ENCODE measurements around the gene CTSS. TPM values are rescaled to one million over a fixed set of nuclear protein-coding genes. Genes with fewer than 3 reads are reported as not detected.

CTSS gene
- total and polyA plus RNA-seq, 2 donors (not counting 1 experiment from before 2014, with no cell fraction given) = 2.6 to 2.8 TPM

DNA sequence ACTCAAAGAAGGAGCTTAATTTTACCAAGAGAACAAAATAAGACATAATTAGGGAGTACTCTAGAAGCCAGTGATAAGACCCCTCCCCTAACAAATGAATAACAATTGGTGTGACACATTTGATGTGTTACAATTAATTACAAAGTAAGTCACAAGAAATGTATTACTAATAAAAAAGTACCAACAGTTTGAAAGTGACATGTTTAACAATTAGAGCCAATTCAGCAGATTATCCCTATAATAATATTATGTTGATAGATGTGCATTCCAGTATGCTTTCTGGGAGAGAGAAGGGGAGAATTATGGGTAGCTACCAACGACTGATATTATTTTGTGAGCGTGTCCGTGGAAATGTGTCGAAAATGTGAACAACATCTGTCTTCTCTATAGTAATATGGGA is 23.4 kb upstream of the CTSS start:
- H3K9me3 ChIP-seq (ENCODE audit: control insufficient read depth, insufficient read depth, low read depth, low read length) = no peaks in the 10 kb centered on the region
- H3K27me3 ChIP-seq (ENCODE audit: control insufficient read depth, insufficient read depth, low read length) = no peaks in the 10 kb centered on the region
- no peak overlapping the region for H3K9ac ChIP-seq (ENCODE audit: insufficient read depth, low read length)
- no peaks in the 10 kb centered on the region for H3K4me1 ChIP-seq (ENCODE audit: control insufficient read depth, extremely low read depth, insufficient read depth, low read length)
- H2AFZ ChIP-seq (ENCODE audit: low read length) = no peak overlapping the region
- no peaks in the 10 kb centered on the region for H4K20me1 ChIP-seq (ENCODE audit: control insufficient read depth, extremely low read depth, insufficient read depth, low read length)
- no peaks in the 10 kb centered on the region for H3K79me2 ChIP-seq (ENCODE audit: control insufficient read depth, insufficient read depth, low read length)
- H3K4me3 ChIP-seq (replicated peaks in 1 of 4; ENCODE audit: control extremely low read depth in 1 of 4, insufficient read depth in 1 of 4, low read depth in 3 of 4, low read length in 4 of 4) = no peak overlapping the region
- no peak overlapping the region for H3K27ac ChIP-seq (ENCODE audit: insufficient read depth, low read length)
- TF ChIP-seq, protein P1, sequence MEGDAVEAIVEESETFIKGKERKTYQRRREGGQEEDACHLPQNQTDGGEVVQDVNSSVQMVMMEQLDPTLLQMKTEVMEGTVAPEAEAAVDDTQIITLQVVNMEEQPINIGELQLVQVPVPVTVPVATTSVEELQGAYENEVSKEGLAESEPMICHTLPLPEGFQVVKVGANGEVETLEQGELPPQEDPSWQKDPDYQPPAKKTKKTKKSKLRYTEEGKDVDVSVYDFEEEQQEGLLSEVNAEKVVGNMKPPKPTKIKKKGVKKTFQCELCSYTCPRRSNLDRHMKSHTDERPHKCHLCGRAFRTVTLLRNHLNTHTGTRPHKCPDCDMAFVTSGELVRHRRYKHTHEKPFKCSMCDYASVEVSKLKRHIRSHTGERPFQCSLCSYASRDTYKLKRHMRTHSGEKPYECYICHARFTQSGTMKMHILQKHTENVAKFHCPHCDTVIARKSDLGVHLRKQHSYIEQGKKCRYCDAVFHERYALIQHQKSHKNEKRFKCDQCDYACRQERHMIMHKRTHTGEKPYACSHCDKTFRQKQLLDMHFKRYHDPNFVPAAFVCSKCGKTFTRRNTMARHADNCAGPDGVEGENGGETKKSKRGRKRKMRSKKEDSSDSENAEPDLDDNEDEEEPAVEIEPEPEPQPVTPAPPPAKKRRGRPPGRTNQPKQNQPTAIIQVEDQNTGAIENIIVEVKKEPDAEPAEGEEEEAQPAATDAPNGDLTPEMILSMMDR (conservative IDR thresholded peaks at IDR 0.05 in 1 of 2, IDR thresholded peaks at IDR 0.05 in 1 of 2; ENCODE audit: low read depth in 1 of 2, low read length in 2 of 2) = no peak
- no peak for TF ChIP-seq EZH2 (IDR thresholded peaks at IDR 0.05; ENCODE audit: low read length, missing control alignments)
- DNase-seq (ENCODE audit: low read depth in 2 of 2) = no peak
- H3K4me2 ChIP-seq (ENCODE audit: extremely low read depth, insufficient read depth, low read length) = no peak overlapping the region
- H3K36me3 ChIP-seq (ENCODE audit: control insufficient read depth, insufficient read depth, low read length) = no peaks in the 10 kb centered on the region

DNA sequence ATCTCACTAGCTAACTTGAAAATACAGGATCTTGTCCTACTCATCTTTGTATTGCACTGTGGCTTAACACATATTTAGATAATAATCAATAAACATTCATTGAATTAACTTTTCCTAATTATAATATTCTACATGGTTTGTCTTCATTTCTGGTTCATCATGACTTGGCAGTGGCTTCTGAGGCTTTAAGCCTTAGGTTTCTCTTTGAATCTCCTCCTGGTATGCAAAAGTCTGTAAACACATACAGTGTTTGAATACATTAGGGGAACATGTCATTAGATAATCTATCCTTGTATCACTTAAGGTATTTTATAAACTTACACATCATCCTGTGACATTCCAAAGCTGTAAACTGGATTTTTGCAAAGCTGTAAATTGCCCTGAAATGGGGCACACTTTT is 21.9 kb upstream of the CTSS start:
- Histone ChIP-seq H3K27me3 (ENCODE audit: control insufficient read depth, insufficient read depth, low read length) (no peaks in the 10 kb centered on the region), H4K20me1 (ENCODE audit: control insufficient read depth, extremely low read depth, insufficient read depth, low read length) (no peaks in the 10 kb centered on the region), H3K27ac (ENCODE audit: insufficient read depth, low read length) (no peak overlapping the region), H3K9me3 (ENCODE audit: control insufficient read depth, insufficient read depth, low read depth, low read length) (no peaks in the 10 kb centered on the region), H3K4me1 (ENCODE audit: control insufficient read depth, extremely low read depth, insufficient read depth, low read length) (no peaks in the 10 kb centered on the region), H3K36me3 (ENCODE audit: control insufficient read depth, insufficient read depth, low read length) (no peaks in the 10 kb centered on the region), H3K79me2 (ENCODE audit: control insufficient read depth, insufficient read depth, low read length) (no peaks in the 10 kb centered on the region), H2AFZ (ENCODE audit: low read length) (no peak overlapping the region), H3K4me2 (ENCODE audit: extremely low read depth, insufficient read depth, low read length) (peak overlapping the region; percentile 55), H3K9ac (ENCODE audit: insufficient read depth, low read length) (no peak overlapping the region), H3K4me3 (replicated peaks in 1 of 4; ENCODE audit: control extremely low read depth in 1 of 4, insufficient read depth in 1 of 4, low read depth in 3 of 4, low read length in 4 of 4) (peak overlapping the region in 1 of 4 experiments; percentile 20)
- DNase-seq (ENCODE audit: low read depth in 2 of 2) = no peak
- no peak for TF ChIP-seq EZH2 (IDR thresholded peaks at IDR 0.05; ENCODE audit: low read length, missing control alignments)
- TF ChIP-seq, protein P1 (conservative IDR thresholded peaks at IDR 0.05 in 1 of 2, IDR thresholded peaks at IDR 0.05 in 1 of 2; ENCODE audit: low read depth in 1 of 2, low read length in 2 of 2) = no peak

DNA sequence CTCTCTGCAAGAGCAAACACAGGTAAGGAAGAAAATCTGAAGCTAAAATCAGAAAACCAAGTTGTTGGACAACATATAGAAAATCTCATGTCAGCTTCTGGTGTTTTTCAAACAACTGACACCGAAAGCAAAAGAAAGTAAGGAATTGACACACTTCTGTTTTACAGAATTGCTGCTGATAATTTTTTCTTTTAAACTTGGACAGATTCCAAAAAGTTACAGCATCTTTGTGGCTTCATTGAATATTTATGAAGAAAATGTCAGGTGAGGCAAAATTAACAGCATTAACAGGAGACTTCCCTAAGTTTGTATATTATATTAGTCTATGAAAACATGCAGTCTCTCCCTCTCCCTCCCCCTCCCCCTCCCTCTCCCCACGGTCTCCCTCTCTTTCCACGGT is 14.9 kb upstream of the CTSS start:
- no peak for DNase-seq (ENCODE audit: low read depth in 2 of 2)
- no peak overlapping the region for H3K9ac ChIP-seq (ENCODE audit: insufficient read depth, low read length)

More for the DNA sequence above, 14.9 kb upstream of the CTSS start:
- H3K4me3 ChIP-seq (replicated peaks in 1 of 4; ENCODE audit: control extremely low read depth in 1 of 4, insufficient read depth in 1 of 4, low read depth in 3 of 4, low read length in 4 of 4) = no peak overlapping the region
- H3K9me3 ChIP-seq (ENCODE audit: control insufficient read depth, insufficient read depth, low read depth, low read length) = no peaks in the 10 kb centered on the region
- no peaks in the 10 kb centered on the region for H3K27me3 ChIP-seq (ENCODE audit: control insufficient read depth, insufficient read depth, low read length)
- no peaks in the 10 kb centered on the region for H4K20me1 ChIP-seq (ENCODE audit: control insufficient read depth, extremely low read depth, insufficient read depth, low read length)
- no peaks in the 10 kb centered on the region for H3K4me1 ChIP-seq (ENCODE audit: control insufficient read depth, extremely low read depth, insufficient read depth, low read length)
- H3K36me3 ChIP-seq (ENCODE audit: control insufficient read depth, insufficient read depth, low read length) = no peaks in the 10 kb centered on the region
- no peak overlapping the region for H3K4me2 ChIP-seq (ENCODE audit: extremely low read depth, insufficient read depth, low read length)
- no peaks in the 10 kb centered on the region for H3K79me2 ChIP-seq (ENCODE audit: control insufficient read depth, insufficient read depth, low read length)
- H3K27ac ChIP-seq (ENCODE audit: insufficient read depth, low read length) = no peak overlapping the region
- TF ChIP-seq, protein P1 (conservative IDR thresholded peaks at IDR 0.05 in 1 of 2, IDR thresholded peaks at IDR 0.05 in 1 of 2; ENCODE audit: low read depth in 1 of 2, low read length in 2 of 2) = no peak
- TF ChIP-seq EZH2 (IDR thresholded peaks at IDR 0.05; ENCODE audit: low read length, missing control alignments) = no peak
- no peak overlapping the region for H2AFZ ChIP-seq (ENCODE audit: low read length)

Data from fibroblast of lung (primary cell).